Urinary bladder (tissue), 4 donors: ENCODE measurements around the gene SPATA31D4. TPM values are rescaled to one million over a fixed set of nuclear protein-coding genes. Genes with fewer than 3 reads are reported as not detected.
"Not testable (repeated sequence)": the region's sequence is repeated elsewhere in the genome, so short reads cannot be mapped to it uniquely, and the experiment has no call there.

Experiments used
- DNase-seq: peaks from one replicate; pipeline ENCODE4 v3.0.0-alpha.2; 2015; ENCODE audit errors: extremely low spot score
- H3K27ac ChIP-seq: one replicate; pipeline ENCODE4 v1.5.1; 2013; ENCODE audit warnings: low read depth, mild to moderate bottlenecking, moderate library complexity
- H3K36me3 ChIP-seq: one replicate; pipeline ENCODE4 v1.6.1; 2013; ENCODE audit warnings: mild to moderate bottlenecking, moderate library complexity; ENCODE audit not compliant: insufficient read depth
- H3K4me1 ChIP-seq: one replicate; pipeline ENCODE4 v1.6.1; 2013; ENCODE audit warnings: mild to moderate bottlenecking, moderate library complexity; ENCODE audit not compliant: insufficient read depth
- H3K4me3 ChIP-seq: one replicate; pipeline ENCODE4 v1.5.1; 2013; ENCODE audit warnings: low read depth, low read length
- WGBS: extraction: QIAGEN DNeasy Blood & Tissue Kit; methylation state at CpG from one replicate; pipeline ENCODE4 v1.1.7; 2013; 5-methylcytosine and 5-hydroxymethylcytosine counted together
- polyA plus RNA-seq: library from polyadenylated mRNA; stranded (reverse); fragments of 200-250 nt; gene quantifications from one replicate; pipeline ENCODE4 v1.2.3, GENCODE V29; 2013
- total RNA-seq: library from RNA; depleted of rRNA; stranded (reverse); fragments of >200 nt; gene quantifications from one replicate; pipeline ENCODE4 v1.2.3, GENCODE V29; 2014
- donor health status: healthy with polysubstance abuse.
- donor health status: healthy.

SPATA31D4 gene
- total and polyA plus RNA-seq, 2 donors = not detected

DNA sequence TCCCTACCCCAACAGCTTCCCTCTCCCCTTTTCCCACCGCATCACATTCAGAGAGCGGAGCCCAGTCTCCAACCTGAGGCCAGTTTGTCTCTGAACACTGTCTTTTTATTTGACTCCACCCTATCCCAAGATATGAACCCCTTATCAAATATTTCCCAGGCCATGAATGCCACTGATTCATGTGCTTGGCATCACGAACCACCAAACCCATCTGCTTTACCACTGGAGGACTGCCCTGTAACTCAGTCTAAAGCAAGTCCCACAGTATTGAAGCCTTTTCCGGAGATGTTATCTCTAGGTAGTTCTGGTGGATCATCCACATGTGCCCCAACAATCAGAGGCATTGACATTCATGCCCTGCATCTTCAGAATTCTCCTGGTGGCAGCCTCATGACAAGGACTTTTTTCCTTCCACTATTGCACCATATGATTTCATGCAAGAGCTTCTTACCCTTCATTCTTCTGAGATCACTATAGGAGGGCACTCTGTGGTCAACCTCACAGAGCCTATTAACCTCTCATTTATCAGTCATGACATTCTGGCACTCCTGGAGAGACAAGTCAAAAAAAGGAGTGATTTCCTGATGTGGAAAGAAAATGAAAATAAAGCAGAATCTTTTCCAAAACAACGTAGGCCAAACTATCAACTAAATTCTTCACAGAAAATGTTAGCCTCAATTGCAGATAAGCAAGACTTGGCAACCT is 12.3 kb upstream of the SPATA31D4 start:
- WGBS = 89% methylated on average over 5 of the region's 5 CpGs
- DNase-seq = no peak

DNA sequence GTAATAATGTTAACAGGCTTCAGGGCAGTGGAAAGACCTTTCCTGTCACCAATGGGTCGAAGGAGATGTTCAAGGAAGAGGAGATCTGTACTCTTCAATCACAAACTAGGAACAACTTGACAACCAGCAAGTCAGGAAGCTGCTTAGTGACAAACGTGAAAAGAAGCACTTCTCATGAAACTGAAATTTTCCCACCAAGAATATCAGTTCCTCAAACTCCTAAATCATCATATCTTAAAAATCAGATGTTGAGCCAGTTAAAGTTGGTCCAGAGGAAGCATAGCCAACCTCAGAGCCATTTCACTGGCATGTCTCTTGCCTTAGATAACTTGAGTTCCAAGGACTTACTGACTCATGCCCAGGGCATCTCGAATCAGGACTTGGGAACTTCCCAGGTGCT is 9.7 kb upstream of the SPATA31D4 start:
- not testable (repeated sequence) for H3K27ac ChIP-seq, H3K36me3 ChIP-seq, DNase-seq, H3K4me1 ChIP-seq, H3K4me3 ChIP-seq
- WGBS = 76% methylated on average over 1 of the region's 3 CpGs

More for the DNA sequence above, 12.3 kb upstream of the SPATA31D4 start:
- no peaks in the 10 kb centered on the region for H3K4me1 ChIP-seq
- H3K36me3 ChIP-seq = no peaks in the 10 kb centered on the region
- H3K27ac ChIP-seq = no peak overlapping the region
- no peak overlapping the region for H3K4me3 ChIP-seq

DNA sequence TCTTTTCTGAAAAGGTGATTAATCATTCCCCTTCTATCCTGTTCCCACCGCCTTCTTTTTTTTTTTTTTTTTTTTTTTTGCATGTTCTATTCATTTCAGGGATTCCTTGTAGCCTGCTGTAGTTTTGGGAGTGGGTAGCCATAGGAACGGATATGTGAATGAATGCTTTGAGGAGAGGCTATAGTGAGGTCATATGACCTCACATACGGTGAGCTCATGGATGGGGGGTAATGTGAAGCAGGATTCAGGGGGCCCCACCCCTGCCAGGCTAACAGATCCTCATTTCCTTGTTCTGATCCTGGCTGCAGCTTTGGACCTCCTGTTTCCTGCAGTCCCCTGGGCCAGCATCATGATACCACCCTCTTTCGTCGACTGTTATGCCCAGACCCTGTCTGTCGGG is 1.9 kb downstream of the SPATA31D4 start:
- not testable (repeated sequence) for H3K4me3 ChIP-seq, H3K4me1 ChIP-seq, H3K36me3 ChIP-seq, H3K27ac ChIP-seq, DNase-seq
- WGBS = no CpG with 5 or more reads among the region's 6 CpGs

DNA sequence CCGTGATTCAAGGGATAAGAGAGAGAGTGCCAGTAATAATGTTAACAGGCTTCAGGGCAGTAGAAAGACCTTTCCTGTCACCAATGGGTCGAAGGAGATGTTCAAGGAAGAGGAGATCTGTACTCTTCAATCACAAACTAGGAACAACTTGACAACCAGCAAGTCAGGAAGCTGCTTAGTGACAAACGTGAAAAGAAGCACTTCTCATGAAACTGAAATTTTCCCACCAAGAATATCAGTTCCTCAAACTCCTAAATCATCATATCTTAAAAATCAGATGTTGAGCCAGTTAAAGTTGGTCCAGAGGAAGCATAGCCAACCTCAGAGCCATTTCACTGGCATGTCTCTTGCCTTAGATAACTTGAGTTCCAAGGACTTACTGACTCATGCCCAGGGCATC is 5.3 kb downstream of the SPATA31D4 start:
- not testable (repeated sequence) for DNase-seq, H3K36me3 ChIP-seq, H3K27ac ChIP-seq, H3K4me3 ChIP-seq, H3K4me1 ChIP-seq
- WGBS = no CpG with 5 or more reads among the region's 3 CpGs

DNA sequence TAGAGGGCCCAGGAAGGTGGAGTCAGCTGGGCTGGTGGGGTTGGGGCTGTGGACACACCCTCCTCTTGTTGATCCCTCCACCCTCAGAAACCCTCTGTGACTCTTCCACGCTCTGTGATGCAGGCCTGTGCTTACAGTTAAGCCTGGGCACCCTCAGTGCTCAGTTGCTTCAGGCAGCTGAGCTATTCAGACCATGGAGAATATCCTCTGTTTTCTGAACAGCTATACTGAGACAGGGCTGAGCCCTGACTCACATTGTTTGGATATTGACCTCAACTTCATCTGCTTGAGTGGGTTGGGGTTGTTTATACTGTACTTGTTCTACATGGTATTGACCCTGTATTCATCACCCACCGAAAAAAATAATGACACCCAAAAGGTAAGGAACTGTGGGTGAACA is 15.2 kb downstream of the SPATA31D4 start, which contains the start of gene SPATA31D3:
Gene SPATA31D3, plus strand, starts transcription at position 108 of the 400 bp plus-strand sequence. Its CDS starts 86 bp downstream, at position 194.
- H3K36me3 ChIP-seq, H3K27ac ChIP-seq, DNase-seq, H3K4me3 ChIP-seq, H3K4me1 ChIP-seq: not testable (repeated sequence)
- WGBS = no CpG with 5 or more reads among the region's 2 CpGs

DNA sequence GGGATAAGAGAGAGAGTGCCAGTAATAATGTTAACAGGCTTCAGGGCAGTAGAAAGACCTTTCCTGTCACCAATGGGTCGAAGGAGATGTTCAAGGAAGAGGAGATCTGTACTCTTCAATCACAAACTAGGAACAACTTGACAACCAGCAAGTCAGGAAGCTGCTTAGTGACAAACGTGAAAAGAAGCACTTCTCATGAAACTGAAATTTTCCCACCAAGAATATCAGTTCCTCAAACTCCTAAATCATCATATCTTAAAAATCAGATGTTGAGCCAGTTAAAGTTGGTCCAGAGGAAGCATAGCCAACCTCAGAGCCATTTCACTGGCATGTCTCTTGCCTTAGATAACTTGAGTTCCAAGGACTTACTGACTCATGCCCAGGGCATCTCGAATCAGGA is 20.4 kb downstream of the SPATA31D4 start:
- not testable (repeated sequence) for H3K4me1 ChIP-seq, H3K36me3 ChIP-seq, DNase-seq, H3K27ac ChIP-seq, H3K4me3 ChIP-seq
- WGBS = 73% methylated on average over 1 of the region's 3 CpGs

DNA sequence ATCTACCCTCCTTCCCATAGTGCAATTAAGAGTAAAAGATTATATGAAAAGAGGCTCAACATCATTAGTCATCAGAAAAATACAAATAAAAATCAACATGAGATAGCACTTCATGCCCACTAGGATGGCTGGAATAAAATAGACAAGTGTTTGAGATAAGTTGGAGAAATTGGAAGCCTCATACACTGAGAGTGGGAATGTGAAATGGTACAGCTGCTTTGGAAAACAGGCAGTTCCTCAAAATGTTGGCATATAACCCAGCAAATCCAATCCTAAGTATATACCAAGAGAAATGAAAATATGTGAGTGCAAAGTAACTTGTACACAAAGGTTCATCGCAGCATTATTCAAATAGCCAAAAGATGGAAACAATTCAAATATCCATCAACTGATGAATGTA is 24.9 kb downstream of the SPATA31D4 start:
- Histone ChIP-seq H3K4me1 (no peaks in the 10 kb centered on the region), H3K36me3 (no peaks in the 10 kb centered on the region), H3K4me3 (no peak overlapping the region), H3K27ac (no peak overlapping the region)
- 84% methylated on average over 1 of the region's 1 CpG for WGBS
- DNase-seq = no peak

DNA sequence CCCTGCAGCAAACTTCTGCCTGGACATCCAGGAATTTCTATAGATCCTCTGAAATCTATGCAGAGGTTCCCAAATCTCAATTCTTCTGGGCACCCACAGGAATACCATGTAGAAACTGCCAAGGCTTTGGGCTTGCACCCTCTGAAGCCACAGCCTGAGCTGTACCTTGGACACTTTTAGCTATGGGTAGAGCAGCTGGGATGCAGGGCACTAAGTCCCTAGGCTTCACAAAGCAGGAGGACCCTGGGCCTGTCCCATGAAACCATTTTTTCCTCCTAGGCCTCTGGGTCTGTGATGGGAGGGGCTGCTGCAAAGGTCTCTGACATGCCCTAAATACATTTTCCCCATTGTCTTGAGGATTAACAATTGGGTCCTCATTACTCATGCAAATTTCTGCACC is 27.4 kb downstream of the SPATA31D4 start:
- H3K4me1 ChIP-seq = peaks cover 1% of the 10 kb centered on the region
- no peak overlapping the region for H3K27ac ChIP-seq
- H3K36me3 ChIP-seq = no peaks in the 10 kb centered on the region
- H3K4me3 ChIP-seq = no peak overlapping the region
- no peak for DNase-seq

DNA sequence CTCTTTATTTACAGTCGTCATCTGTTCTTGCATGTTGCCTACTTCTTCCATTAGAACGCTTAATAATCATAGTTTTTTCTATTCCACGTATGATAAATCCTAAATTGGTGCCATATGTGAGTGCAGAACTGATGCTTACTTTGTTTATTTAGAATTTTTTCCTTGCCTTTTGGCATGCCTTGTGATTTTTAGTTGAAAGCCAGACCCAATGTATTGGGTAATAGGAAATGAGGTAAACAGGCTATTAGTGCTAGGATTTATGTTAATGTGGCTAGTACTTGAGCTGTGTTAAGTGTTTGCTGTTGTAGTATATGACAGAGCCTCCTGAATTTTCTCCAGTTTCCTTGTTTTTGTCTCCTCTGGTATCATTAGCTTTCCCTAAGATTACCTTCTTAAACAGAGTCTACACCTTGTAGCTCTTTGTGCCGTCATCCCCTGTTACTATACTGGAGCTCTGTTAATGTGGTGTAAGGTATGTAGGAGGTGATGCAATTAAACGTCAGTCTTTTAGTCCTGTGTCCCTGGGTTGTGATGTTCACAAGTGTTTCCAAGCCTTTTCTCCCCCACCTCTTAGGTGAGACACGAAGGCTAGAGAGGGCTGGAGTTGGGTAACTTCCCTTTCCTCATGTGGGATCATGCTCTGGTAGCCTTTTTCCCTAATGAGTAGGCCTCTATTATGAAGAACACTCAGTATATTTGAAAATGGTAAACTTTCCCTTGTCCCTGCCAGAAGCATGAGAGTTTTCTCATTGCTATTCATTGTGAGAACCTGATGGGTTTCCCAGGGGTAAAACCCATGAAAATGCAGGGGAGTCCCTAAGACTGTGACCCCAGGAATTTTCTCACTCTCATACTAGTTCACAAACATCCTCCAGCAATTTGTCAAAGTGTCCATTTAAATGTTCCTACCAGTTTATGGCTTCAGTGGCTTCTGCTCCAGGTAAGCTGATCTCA is 36.3 kb downstream of the SPATA31D4 start:
- H3K4me1 ChIP-seq = no peaks in the 10 kb centered on the region
- no peaks in the 10 kb centered on the region for H3K36me3 ChIP-seq
- DNase-seq = no peak
- no peak overlapping the region for H3K4me3 ChIP-seq
- no peak overlapping the region for H3K27ac ChIP-seq
- WGBS = 78% methylated on average over 6 of the region's 6 CpGs

DNA sequence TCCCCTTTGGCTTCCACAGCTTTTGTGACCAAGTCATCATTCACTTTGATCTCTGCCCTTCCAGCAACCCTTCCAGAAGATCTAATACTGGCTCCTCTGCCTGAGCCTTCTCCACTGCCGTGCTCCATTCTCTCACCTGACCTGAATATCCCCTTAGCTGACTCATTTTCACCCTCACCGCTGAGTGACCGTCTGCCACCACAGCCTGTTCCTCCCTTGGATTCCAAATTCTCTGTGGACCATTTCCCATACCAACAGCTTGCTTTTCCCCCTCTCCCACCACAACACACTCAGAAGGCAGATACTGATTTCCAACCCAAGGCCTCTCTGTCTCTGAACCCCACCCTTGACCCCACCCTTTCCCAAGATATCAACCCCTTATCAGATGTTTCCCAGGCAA is 39.8 kb downstream of the SPATA31D4 start:
- no peaks in the 10 kb centered on the region for H3K4me1 ChIP-seq
- no peak overlapping the region for H3K4me3 ChIP-seq
- no peak overlapping the region for H3K27ac ChIP-seq
- DNase-seq = no peak
- WGBS = 94% methylated on average over 3 of the region's 3 CpGs
- H3K36me3 ChIP-seq = no peaks in the 10 kb centered on the region

DNA sequence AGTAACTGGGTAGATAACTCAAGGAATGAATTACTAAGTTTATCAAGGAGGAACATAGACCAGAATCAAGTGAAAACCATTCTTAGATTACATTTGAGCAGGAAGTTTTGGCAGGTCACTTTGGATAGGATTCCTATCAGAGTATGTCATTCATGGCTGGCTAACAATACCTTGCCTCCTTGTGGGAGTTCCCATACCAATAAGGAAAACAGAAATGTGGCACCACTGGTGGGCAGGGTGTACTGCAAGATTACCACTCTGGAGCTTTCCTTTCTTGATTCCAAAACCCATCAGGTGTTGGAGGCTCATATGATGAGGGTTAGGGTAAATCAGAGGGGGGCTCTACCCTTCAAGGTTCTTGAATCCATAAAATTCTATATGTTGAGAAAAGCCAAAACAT is 41.7 kb downstream of the SPATA31D4 start:
- H3K4me3 ChIP-seq = no peak overlapping the region
- DNase-seq = no peak
- H3K4me1 ChIP-seq = no peaks in the 10 kb centered on the region
- H3K36me3 ChIP-seq = no peaks in the 10 kb centered on the region
- H3K27ac ChIP-seq = no peak overlapping the region

DNA sequence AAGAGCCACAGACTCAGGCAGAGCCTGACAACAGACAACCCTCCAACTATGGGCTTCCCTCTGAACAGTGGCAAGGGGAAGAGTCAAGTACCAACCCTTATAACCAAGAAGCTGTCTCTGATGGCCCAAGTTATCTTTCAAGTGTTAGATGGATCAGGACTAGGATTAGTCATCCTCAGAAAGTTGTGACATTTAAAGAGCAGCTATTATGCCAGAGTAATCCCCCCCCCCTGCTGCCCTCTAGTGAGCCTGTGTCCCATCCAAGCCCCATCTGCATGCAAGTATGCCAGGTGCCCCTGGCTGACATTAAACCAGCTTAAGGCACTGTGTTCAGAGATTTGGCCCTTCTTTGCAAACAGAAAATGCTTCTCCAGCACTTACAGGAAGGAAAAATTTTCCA is 43.5 kb downstream of the SPATA31D4 start:
- no peaks in the 10 kb centered on the region for H3K4me1 ChIP-seq
- no peak overlapping the region for H3K4me3 ChIP-seq
- H3K27ac ChIP-seq = no peak overlapping the region
- H3K36me3 ChIP-seq = no peaks in the 10 kb centered on the region
- no peak for DNase-seq

DNA sequence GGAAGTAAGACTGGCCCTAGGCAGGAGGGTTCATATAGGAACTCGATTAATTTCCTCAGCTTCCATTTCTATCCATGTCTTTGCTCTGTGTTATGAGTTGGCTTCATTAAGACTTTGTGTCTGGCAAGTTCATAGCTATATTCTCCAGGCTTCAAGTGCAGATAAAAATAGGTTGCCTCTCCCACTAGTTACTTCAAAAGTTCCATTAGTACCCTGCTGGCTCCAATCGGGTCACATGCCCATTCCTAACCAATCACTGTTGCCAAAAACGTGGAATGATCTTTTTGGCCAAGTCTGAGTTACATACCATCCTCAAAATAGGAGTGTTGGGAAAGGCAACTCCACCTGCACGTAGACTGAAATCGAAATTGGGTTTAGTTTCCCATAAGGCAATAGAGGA is 46.5 kb downstream of the SPATA31D4 start:
- Histone ChIP-seq H3K4me1 (no peaks in the 10 kb centered on the region), H3K36me3 (no peaks in the 10 kb centered on the region), H3K27ac (no peak overlapping the region), H3K4me3 (no peak overlapping the region)
- DNase-seq = no peak
- WGBS = 88% methylated on average over 5 of the region's 5 CpGs

DNA sequence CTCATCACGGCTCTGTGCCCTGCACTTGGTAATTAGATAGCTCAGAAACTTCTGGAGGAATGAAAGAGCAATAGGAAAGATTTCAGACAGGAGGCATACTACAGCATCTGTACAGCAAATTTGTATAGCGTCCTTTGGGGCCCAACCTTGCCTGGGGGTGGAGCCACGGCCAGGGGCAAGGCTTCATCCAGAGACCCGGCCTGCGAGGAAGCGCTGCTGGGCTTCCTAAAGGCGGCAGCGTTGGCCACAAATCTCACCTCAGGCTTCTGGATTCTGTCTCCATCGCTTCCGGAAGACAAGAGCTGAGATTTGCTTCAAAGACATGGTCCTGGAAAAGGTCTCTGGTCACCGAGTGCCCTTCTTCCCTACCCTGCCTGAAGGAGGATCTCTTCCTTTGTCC is 48.1 kb downstream of the SPATA31D4 start:
- no peak overlapping the region for H3K27ac ChIP-seq
- DNase-seq = no peak
- H3K4me1 ChIP-seq = no peaks in the 10 kb centered on the region
- H3K36me3 ChIP-seq = no peaks in the 10 kb centered on the region
- 96% methylated on average over 11 of the region's 11 CpGs for WGBS
- no peak overlapping the region for H3K4me3 ChIP-seq
